HepG2 (cell line): ENCODE measurements around the gene ZBTB4. TPM values are rescaled to one million over a fixed set of nuclear protein-coding genes. Genes with fewer than 3 reads are reported as not detected.

Experiments used
- ATAC-seq: fragments of 200-7000 bp; cut with Tn5 transposase; 3 replicates; pipeline ENCODE4 v1.9.1; 2020; ENCODE audit warnings: mild to moderate bottlenecking, moderate library complexity
- BruUV-seq: library from RNA; stranded (reverse); fragments of 400-500 nt; replicated peaks from 2 replicates; lab custom pipeline; 2021; lab: Mats Ljungman, UMichigan
- CTCF ChIA-PET: fragments of 300-600 bp; formaldehyde crosslinking; extraction: SDS; loops from one replicate; lab custom pipeline; 2021; ENCODE audit warnings: low total read pairs, inconsistent platforms, low intra/inter-chr PET ratio; lab: Yijun Ruan, JAX
- POLR2A ChIA-PET: fragments of 350-600 bp; sonication (Branson Sonifier 250); formaldehyde crosslinking; loops from one replicate; lab custom pipeline; 2020; ENCODE audit warnings: antibody characterized with exemption, inconsistent platforms; lab: Yijun Ruan, JAX
- DNase-seq: peaks from one replicate; pipeline ENCODE4 v3.0.0-alpha.2; 2015; ENCODE audit warnings: low spot score
- FAIRE-seq: peaks from 3 replicates; lab custom pipeline; 2011; peaks lifted over from hg19 to GRCh38; lab: Jason Lieb, UNC
- H2AFZ ChIP-seq: one replicate; pipeline ENCODE4 v1.6.1; 2011; ENCODE audit warnings: low read length, inconsistent platforms
- H3K27ac ChIP-seq: fragments of 300-600 bp; 3 replicates; pipeline ENCODE4 v1.8.0; 2011; ENCODE audit warnings: mixed run types, mild to moderate bottlenecking, mixed read lengths, low read length, inconsistent platforms; ENCODE audit not compliant: insufficient read depth; ENCODE audit errors: extremely low read length
- H3K27me3 ChIP-seq, 2 experiments: fragments of 200-600 bp in 1 of 2; 2 replicates in 1 of 2; 3 replicates in 1 of 2; pipeline versions ENCODE4 v1.6.0 to v1.8.0; 2011; ENCODE audit warnings: low read length in 2 of 2, mild to moderate bottlenecking in 2 of 2, moderate library complexity in 2 of 2, inconsistent platforms in 1 of 2; ENCODE audit not compliant: insufficient read depth in 2 of 2, control insufficient read depth in 1 of 2
- H3K36me3 ChIP-seq, 2 experiments: fragments of 200-600 bp in 1 of 2; replicated peaks in 1 of 2; 2 replicates in 1 of 2; 3 replicates in 1 of 2; pipeline versions ENCODE4 v1.5.1 to v1.8.0; 2011; ENCODE audit warnings: low read length in 2 of 2, inconsistent platforms in 1 of 2; ENCODE audit not compliant: insufficient read depth in 2 of 2, control insufficient read depth in 1 of 2
- H3K4me1 ChIP-seq: 2 replicates; pipeline ENCODE4 v1.5.1; 2012; ENCODE audit warnings: low read length, inconsistent platforms; ENCODE audit not compliant: insufficient read depth
- H3K4me2 ChIP-seq: 2 replicates; pipeline ENCODE4 v1.6.0; 2011; ENCODE audit warnings: low read depth, low read length, inconsistent platforms
- H3K4me3 ChIP-seq, 3 experiments: fragments of 200-600 bp in 1 of 3; sonication (generic), shearing (Covaris generic) in 1 of 3; replicated peaks in 1 of 3; 2 replicates each; pipeline ENCODE4 v1.5.1; 2011 to 2016; ENCODE audit warnings: low read length in 3 of 3, inconsistent platforms in 2 of 3, low read depth in 2 of 3, mild to moderate bottlenecking in 2 of 3, control low read depth in 1 of 3, mixed read lengths in 1 of 3; ENCODE audit not compliant: insufficient read depth in 1 of 3
- H3K79me2 ChIP-seq: one replicate; pipeline ENCODE4 v1.6.1; 2011; ENCODE audit warnings: low read length, inconsistent platforms; ENCODE audit not compliant: insufficient read depth
- H3K9ac ChIP-seq: 2 replicates; pipeline ENCODE4 v1.6.0; 2011; ENCODE audit warnings: mild to moderate bottlenecking, low read depth, low read length, inconsistent platforms; ENCODE audit not compliant: insufficient read depth
- H3K9me3 ChIP-seq: 2 replicates; pipeline ENCODE4 v1.5.1; 2012; ENCODE audit warnings: mild to moderate bottlenecking, low read length
- H4K20me1 ChIP-seq: 2 replicates; pipeline ENCODE4 v1.6.0; 2011; ENCODE audit warnings: inconsistent platforms, mild to moderate bottlenecking, low read length, moderate library complexity; ENCODE audit not compliant: insufficient read depth
- AGO1 ChIP-seq: fragments of 200-400 bp; formaldehyde crosslinking; IDR thresholded peaks from 2 replicates; pipeline ENCODE4 v1.6.1; 2017; ENCODE audit warnings: mild to moderate bottlenecking, low read depth, low read length, moderate library complexity; ENCODE audit not compliant: poor library complexity, severe bottlenecking
- MIXL1 ChIP-seq: IDR thresholded peaks from 2 replicates; pipeline ENCODE4 v1.6.1; 2016
- ONECUT2 ChIP-seq: sonication (generic); formaldehyde crosslinking; IDR thresholded peaks from 2 replicates; pipeline ENCODE4 v1.4.0; 2020; ENCODE audit warnings: missing genetic modification reagents
- ZNF768 ChIP-seq: sonication (generic); formaldehyde crosslinking; IDR thresholded peaks from 2 replicates; pipeline ENCODE4 v1.4.0; 2020; ENCODE audit warnings: missing genetic modification reagents
- WGBS: methylation state at CpG from one replicate; pipeline ENCODE4 v1.1.6; 2017; ENCODE audit warnings: low lambda C conversion rate; 5-methylcytosine and 5-hydroxymethylcytosine counted together
- in situ Hi-C: cut with HindIII; loops from 2 replicates; pipeline ENCODE4 v1.10.0; 2017; ENCODE audit warnings: low pct_unique_long_range_greater_than_20kb; ENCODE audit not compliant: extremely low pct_ligation_motif_present
- intact Hi-C: fragments of 100-400 bp; cut with micrococcal nuclease; formaldehyde crosslinking; loops from one replicate; pipeline ENCODE4 v1.10.0; 2022; ENCODE audit not compliant: unreplicated experiment
- polyA plus RNA-seq, 8 experiments: library from polyadenylated mRNA; depleted of rRNA in 3 of 8; stranded (reverse) in 7 of 8; unstranded in 1 of 8; fragments of >200 nt; fragmentation: Illumina TruSeq in 4 of 8; extraction: Trizol in 4 of 8; gene quantifications; 2 replicates each; pipeline versions ENCODE4 v1.2.1 to v1.2.3, GENCODE V29; 2011 to 2016; ENCODE audit warnings: low read depth in 4 of 8, missing spikeins in 1 of 8, mixed read lengths in 1 of 8; ENCODE audit not compliant: insufficient read depth in 1 of 8
- total RNA-seq, 5 experiments: library from RNA; depleted of rRNA; stranded (reverse); fragments of >200 nt; fragmentation: Illumina TruSeq; extraction: Trizol; gene quantifications; 2 replicates each; pipeline ENCODE4 v1.2.3, GENCODE V29; 2016; ENCODE audit warnings: low read depth in 1 of 5
- TF ChIP-seq, protein P1 (sequence below): sonication (generic); formaldehyde crosslinking; IDR thresholded peaks from 2 replicates; pipeline ENCODE4 v1.9.0; 2021; ENCODE audit warnings: missing genetic modification reagents, mild to moderate bottlenecking, borderline replicate concordance
- TF ChIP-seq, protein P2 (sequence below): sonication (generic); formaldehyde crosslinking; IDR thresholded peaks from 2 replicates; pipeline ENCODE4 v1.5.0; 2020; ENCODE audit warnings: mild to moderate bottlenecking, missing genetic modification reagents
- TF ChIP-seq, protein P3 (sequence below): sonication (generic); formaldehyde crosslinking; IDR thresholded peaks from 2 replicates; pipeline ENCODE4 v1.8.0; 2022; ENCODE audit warnings: missing genetic modification reagents, low read depth, mild to moderate bottlenecking, borderline replicate concordance
- TF ChIP-seq, protein P4 (sequence below): IDR thresholded peaks from 2 replicates; pipeline ENCODE4 v1.6.1; 2012; ENCODE audit warnings: low read depth, low read length, improper control_type of control experiment

The ZBTB4 gene
- total and polyA plus RNA-seq, 2 of the 13 experiments (the other 11 are each of a cell fraction or from before 2014, with no cell fraction given): 4.3 to 7.4 TPM

DNA sequence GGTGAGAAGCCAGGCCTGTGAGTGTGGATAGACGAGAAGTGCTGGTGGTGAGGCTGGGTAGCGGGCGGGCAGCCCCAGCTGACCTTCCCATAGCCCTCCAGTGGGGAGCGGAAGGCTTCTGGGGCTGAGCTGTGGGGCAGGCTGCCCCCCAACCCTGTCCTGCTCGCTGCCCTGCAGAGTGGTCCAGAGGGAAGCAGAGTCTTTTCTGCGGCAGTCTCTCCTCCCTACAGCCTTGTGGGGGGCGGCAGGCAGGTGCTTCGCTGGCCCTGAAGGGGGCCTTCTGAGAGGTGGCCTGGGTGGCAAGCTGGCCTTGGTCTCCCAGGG lies 68.0 kb downstream of the ZBTB4 start:
- no peak for FAIRE-seq
- intact Hi-C loops: no loop called here
- CTCF ChIA-PET: no interaction called here

More for the DNA sequence above, 68.0 kb downstream of the ZBTB4 start:
- Histone ChIP-seq H3K27me3 (no peaks in the 10 kb centered on the region), H3K79me2 (no peaks in the 10 kb centered on the region), H3K4me1 (no peaks in the 10 kb centered on the region), H3K9me3 (no peaks in the 10 kb centered on the region), H3K4me3 (no peak overlapping the region), H3K4me2 (no peak overlapping the region), H3K36me3 (0 out of 5 replicates have a peak, but pooled peaks cover 0 to 2% of the 10 kb centered on the region in 2 experiments), H3K9ac (no peak overlapping the region), H4K20me1 (no peaks in the 10 kb centered on the region), H3K27ac (no peak overlapping the region), H2AFZ (no peak overlapping the region)
- POLR2A ChIA-PET: no interaction called here
- WGBS: 93% methylated on average over 6 of the region's 8 CpGs
- no peak for DNase-seq
- no TSS peak for BruUV-seq
- no peak for ATAC-seq
- in situ Hi-C loops: no loop called here
- no peak for TF ChIP-seq MIXL1 (CRISPR knock-in tag)
- TF ChIP-seq, protein P1, sequence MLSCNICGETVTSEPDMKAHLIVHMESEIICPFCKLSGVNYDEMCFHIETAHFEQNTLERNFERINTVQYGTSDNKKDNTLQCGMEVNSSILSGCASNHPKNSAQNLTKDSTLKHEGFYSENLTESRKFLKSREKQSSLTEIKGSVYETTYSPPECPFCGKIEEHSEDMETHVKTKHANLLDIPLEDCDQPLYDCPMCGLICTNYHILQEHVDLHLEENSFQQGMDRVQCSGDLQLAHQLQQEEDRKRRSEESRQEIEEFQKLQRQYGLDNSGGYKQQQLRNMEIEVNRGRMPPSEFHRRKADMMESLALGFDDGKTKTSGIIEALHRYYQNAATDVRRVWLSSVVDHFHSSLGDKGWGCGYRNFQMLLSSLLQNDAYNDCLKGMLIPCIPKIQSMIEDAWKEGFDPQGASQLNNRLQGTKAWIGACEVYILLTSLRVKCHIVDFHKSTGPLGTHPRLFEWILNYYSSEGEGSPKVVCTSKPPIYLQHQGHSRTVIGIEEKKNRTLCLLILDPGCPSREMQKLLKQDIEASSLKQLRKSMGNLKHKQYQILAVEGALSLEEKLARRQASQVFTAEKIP: no peak
- TF ChIP-seq, protein P2, sequence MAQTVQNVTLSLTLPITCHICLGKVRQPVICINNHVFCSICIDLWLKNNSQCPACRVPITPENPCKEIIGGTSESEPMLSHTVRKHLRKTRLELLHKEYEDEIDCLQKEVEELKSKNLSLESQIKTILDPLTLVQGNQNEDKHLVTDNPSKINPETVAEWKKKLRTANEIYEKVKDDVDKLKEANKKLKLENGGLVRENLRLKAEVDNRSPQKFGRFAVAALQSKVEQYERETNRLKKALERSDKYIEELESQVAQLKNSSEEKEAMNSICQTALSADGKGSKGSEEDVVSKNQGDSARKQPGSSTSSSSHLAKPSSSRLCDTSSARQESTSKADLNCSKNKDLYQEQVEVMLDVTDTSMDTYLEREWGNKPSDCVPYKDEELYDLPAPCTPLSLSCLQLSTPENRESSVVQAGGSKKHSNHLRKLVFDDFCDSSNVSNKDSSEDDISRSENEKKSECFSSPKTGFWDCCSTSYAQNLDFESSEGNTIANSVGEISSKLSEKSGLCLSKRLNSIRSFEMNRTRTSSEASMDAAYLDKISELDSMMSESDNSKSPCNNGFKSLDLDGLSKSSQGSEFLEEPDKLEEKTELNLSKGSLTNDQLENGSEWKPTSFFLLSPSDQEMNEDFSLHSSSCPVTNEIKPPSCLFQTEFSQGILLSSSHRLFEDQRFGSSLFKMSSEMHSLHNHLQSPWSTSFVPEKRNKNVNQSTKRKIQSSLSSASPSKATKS (CRISPR knock-in tag): no peak
- TF ChIP-seq, protein P3, sequence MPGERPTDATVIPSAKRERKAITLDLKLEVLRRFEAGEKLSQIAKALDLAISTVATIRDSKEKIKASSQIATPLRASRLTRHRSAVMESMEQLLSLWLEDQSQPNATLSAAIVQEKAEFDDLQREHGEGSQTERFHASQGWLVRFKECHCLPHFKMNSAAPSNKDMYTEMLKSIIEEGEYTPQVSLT: no peak
- TF ChIP-seq, protein P4, sequence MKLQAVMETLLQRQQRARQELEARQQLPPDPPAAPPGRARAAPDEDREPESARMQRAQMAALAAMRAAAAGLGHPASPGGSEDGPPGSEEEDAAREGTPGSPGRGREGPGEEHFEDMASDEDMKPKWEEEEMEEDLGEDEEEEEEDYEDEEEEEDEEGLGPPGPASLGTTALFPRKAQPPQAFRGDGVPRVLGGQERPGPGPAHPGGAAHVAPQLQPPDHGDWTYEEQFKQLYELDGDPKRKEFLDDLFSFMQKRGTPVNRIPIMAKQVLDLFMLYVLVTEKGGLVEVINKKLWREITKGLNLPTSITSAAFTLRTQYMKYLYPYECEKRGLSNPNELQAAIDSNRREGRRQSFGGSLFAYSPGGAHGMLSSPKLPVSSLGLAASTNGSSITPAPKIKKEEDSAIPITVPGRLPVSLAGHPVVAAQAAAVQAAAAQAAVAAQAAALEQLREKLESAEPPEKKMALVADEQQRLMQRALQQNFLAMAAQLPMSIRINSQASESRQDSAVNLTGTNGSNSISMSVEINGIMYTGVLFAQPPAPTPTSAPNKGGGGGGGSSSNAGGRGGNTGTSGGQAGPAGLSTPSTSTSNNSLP: no peak
- TF ChIP-seq AGO1: peak; percentile 45
- TF ChIP-seq ZNF768 (CRISPR knock-in tag): no peak
- TF ChIP-seq ONECUT2 (CRISPR knock-in tag): no peak
- TF ChIP-seq, all 625 proteins: peak for 1
